Activated CD4-positive, alpha-beta T cell treated with anti-CD3 and anti-CD28 coated beads, Interleukin-2, amount 50 U/mL, for 24 hours (primary cell): ENCODE results near the gene GBP1.
"Not testable (repeated sequence)": the region's sequence is repeated elsewhere in the genome, so short reads cannot be mapped to it uniquely, and the experiment has no call there.

Experiments used
- DNase-seq, 2 donors: peaks; one replicate each; pipeline ENCODE4 v3.0.0-alpha.2; 2020; ENCODE audit warnings: low read depth in 1 of 2, low spot score in 1 of 2

The GBP1 gene

DNA sequence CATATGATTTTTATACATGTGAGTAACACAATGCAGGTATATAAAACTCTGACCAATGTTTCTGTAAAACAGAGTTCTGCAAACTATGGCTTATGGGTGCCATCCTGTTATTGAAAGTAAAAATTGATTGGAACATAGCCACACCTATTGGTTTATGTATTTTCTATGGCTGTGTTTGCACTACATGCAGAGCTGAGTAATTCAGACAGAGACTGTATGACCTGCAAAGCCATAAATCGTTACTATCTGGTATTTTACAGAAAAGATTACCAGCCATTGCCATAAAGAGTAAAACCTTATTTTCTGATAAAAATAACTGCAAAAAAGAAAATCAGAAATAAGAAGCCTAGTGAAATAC lies 13.1 kb downstream of the GBP1 start:
- no peak for DNase-seq

DNA sequence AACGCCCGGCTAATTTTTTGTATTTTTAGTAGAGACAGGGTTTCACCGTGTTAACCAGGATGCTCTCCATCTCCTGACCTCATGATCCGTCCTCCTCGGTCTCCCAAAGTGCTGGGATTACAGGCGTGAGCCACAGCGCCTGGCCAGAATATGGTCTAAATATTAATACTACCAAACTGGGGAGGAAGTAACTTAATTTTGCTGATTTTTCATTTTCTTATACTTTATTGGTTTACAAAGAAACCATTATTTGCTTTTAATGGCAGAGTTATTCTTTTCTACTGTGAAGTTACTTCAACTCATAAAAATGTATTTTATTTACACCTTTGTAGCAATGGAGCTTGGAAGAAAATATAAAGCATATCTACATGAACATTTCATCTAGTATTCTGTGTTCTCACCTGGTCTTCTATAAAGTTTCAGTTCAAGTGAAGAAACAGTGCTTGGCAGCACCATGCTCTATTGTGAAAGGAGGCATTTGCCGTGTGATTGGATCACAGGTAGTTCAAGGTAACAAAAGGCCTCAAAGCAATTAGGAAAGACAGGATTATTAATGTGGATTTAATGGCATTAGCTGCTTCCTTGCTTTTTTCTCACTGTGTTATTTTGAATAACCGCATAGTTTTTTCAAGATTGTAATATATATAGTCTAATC lies 13.6 kb downstream of the GBP1 start:
- DNase-seq, result no peak

DNA sequence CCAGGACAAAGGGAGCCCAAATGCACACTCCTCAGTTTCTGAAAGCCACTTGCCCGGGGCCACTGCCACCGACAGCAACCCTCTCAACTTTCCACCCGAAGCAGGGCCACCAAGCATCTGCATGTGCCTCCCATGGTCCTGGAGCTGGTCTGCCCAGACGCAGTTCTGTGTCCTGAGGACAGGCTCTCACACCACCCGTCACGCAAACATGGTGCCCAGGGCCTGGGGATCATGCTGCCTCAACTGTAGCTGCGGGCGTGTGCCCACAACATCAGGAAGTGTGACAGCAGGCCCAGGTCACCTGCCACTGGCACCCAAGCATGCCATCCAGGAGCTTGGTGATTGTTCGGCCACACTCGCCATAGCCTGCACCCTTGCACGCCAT lies 14.4 kb downstream of the GBP1 start:
- DNase-seq, result no peak

DNA sequence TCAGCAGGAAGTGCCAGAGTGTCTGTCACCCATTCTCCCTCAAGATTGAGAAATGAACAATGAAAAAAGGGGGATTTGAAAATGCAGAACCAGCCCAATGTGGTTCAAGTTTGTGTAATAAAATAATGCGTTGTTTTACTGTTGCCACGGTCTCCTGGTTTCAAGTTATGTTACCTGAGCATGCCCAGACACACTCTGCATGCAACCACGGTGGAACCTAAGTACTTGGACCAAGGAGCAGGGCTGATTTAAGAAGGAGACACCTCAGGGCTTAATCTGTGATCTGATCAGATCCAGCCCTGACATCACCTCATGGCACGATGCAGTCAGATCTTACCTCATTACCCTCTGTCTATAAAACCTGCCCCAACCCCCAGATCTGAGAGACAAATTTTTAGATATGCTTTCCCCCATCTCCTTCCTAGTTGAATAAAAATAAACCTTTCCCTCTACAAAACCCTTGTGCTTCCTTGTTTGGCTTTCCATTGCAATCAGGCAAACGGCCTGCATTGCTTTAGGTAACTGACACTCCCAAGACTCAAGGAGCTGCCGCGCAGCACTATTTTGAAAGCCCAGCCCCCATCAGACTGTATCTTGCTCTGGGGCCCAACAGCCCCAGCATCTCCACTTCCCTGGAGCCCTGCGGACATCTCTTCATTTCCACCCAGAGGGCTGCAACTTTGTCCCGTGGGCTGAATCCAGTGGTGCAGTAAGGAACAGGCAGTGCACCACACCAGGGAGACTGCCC lies 14.9 kb downstream of the GBP1 start:
- DNase-seq, result not testable (repeated sequence)

DNA sequence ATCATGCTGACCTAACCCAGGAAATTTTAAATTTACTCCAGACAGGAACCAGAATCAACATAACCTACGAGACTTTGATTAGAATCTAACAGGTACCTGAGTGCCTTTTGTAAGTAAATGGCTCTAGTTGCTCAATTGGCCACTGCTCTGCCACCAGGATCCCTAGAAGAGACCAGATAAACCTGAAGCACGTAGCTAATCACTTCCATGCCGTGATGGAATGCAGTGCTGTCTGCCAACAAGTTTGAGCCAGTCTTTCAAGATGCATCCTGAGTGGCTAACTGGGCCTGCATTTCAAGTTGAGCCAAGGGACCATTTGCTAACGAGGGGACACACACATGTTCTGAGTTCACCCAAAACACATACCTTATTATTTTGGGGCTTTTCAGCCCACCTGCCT lies 15.8 kb downstream of the GBP1 start:
- DNase-seq, result not testable (repeated sequence)

DNA sequence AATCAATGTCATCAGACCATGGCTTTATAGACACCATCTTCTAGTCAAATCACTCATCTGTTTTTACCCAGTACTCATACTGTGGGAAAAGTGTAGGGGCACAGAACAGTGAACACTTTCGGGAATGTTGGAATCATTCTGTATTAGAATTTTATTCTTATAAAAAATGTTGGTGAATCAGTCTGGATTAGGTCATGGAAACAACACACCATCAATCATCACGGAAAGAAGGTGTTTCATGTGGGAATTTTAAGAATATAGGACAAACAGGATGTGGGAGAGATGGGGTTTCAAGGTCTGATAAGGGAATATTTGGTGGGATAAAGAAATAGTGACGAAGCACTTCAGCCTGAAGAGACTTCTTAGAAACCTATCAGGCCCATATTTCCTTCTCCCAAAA lies 17.3 kb downstream of the GBP1 start:
- no peak for DNase-seq

DNA sequence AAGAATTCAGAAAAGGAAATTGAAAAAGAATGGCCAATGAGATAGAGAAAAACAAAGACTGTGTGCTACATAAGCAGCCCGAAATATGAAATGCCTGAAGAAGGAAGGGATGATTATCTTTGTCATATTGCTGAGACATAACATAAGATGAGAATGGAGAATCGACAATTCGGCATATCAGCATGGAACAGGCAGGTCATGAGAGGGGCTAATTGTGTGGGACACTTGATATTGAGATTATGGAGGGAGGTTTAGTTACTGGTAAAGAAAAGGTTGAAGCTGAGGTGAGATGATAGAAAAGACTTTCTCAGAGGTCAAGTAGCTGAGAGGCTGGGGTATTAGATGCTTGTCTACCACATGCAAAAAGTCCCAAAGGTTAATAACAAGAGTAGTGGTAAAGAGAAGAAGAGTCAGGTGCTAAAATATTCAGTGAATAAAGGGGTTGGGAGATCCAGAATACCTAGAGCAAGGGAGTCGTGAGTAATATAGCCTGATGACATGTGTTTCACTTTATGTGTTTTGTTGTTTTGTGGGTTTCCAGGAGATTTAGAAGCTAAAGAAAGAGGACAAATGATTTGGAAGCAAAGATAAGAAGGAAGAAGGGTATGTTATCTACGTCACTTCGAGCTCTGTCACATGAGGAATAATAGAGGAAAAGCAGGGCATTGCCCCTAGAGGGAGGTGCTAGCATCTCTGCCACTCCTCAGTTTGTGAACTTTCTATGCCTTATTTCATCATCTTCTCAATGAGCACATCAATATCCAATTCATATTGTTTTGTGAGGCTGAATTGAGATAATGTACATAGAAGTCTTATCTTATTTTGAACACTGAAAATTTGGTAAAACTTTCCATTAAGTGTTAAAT lies 18.5 kb downstream of the GBP1 start:
- not testable (repeated sequence) for DNase-seq

DNA sequence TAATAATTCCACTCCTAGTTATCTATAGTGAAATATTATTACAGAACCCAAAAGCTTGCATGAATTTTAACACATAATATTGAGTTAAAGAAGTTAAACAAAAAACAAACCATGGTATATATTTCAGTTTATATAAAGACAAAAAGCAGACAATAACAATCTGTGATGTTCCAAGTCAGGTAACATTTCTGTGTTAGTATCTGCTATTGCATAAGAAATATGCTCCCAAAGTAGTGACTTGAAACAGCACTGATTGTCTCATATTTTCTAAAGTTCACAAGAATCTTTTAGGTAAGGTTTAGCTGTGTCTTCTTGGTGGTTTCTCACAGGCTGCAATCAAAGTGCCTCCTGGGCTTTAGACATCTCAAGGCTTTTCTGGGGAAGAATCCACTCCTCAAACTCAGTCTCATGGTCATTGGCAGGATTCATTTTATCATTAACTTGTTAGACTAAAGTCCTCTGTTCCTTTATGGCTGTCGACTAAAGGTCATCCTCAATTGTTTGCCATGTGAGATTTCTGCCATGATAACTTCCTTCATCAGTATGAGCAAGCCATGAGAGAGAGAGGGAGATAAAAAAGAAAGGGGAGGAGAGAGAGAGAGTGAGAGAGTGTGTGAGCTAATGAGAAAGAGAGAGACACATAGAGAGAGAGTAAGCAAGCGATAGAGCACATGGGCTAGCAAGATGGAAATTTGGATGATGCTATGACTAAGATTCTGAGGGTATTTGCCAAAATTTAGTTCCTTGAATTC lies 19.9 kb downstream of the GBP1 start:
- no peak for DNase-seq

DNA sequence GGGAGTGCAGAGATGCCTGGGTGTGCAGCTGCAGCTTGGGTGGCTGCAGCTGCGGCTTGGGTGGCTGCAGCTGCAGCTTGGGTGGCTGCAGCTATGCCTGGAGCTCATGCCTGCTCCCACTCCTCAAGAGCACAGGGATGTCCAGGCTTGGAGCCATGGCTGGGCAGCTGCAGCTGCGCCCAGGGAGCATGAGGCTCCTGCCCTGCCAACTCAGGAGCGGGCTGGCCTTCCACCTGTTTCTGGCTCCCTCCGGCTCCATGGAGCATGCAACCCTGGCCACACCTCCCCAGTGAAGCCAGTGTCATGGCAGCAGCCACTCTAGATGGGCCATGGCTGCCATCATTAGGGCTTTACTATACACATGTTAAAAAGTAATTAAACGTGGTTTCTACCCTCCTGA lies 21.1 kb downstream of the GBP1 start:
- no peak for DNase-seq

DNA sequence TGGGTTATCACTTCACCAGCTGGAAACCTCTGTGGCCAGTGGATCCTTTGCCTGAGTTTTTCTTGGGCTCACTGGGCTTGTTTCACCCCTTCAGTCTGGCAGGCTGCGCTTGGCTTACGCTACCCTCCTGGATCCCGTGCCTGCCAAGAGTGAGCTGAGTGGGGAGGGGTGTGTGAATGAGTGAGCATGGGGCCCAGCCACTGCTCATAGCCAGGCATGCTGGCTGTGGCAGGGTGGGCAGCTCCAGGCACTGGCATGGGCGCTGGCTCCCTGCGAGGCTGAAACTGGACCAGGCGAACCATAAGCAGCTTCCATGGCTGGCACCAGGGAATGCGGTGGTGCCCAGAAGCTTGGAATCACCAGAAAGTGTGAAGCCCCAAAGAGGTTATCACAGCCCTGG lies 22.5 kb downstream of the GBP1 start:
- DNase-seq, result no peak

DNA sequence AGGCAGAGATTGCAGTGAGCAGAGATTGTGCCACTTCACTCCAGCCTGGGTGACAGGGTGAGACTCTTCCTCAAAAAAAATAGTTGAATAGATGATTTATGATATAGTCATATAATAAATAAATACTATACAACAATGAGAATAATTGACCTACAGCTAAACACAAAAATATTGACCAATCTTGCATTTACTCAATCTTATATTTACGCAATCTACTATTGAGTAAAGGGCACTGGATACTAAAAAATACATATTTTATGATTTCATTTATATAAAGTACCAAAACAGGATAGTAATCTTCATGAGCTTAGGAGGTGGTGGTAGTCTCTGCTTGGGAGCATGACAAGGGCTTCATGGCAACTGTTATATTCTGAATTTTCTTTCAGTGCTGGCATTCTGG lies 23.3 kb downstream of the GBP1 start:
- no peak for DNase-seq

DNA sequence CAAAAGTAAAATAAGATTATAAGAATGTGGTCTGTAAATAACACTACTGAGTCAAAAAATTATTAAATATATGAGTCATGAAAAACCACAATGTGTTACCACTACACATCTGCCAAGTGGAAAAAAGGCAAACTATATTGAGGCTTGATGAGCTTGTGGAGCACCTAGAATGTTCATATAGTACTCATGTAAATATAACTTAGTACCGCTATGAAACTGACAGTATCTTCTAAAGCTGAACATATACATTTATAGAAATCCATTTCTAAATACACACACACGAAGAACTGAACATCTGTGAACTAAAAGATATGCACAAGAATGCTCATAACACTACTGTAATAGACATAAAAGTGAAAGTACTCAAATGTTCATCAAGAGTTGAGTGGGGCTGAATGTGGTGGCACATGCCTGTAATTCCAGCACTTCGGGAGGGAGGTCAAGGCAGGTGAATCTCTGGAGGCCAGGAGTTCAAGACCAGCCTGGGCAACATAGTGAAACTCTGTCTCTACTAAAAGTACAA lies 23.8 kb downstream of the GBP1 start:
- no peak for DNase-seq

DNA sequence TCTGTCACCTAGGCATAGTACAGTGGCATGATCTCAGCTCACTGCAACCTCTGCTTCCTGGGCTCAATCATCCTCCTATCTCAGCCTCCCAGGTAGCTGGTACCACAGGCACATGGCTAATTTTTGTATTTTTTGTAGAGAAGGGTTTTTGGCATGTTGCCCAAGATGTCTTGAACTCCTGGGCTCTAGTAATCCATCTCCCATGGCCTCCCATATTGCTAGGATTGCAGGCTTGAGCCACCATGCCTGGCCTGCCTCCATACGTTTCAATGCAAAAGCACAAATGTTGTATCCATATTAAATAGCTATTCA lies 24.7 kb downstream of the GBP1 start:
- DNase-seq, result no peak

DNA sequence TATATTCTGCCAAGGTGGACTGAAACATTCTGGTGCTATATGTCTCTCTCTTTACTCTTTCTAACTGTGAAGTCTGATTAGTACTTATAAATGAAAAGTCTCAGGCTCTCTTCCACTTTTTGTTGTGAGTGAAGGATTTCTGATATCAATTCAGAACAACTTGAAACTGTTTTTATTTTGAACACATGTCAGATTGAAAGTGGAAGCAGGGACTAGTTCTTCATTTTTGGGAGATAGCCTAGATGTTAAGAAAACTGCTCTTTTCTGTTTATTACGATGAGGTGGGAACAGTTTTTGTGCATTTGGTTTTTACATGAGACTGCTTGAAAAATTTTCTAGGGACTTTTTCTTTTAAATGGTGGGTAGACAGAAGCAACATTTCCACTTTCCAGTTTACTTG lies 27.8 kb downstream of the GBP1 start:
- no peak for DNase-seq

DNA sequence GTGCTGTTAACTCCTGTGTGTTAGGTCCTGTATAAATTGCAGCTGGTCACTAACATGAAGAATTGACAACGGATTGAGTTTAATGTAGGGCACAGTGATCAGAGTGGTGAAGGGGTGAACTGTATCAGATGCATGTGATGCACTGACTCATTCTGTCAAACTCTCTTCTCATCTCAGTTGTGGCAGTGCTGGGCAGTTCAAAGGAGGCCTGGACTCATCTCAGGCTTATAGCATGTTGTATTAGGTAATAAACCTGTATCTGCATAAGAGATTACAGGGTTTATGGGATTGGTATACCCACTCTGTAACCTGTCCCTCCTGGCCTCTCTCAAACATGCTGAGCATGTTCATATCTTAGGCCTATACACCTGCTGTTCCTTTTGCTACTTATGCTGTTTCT lies 29.9 kb downstream of the GBP1 start:
- DNase-seq, result no peak

DNA sequence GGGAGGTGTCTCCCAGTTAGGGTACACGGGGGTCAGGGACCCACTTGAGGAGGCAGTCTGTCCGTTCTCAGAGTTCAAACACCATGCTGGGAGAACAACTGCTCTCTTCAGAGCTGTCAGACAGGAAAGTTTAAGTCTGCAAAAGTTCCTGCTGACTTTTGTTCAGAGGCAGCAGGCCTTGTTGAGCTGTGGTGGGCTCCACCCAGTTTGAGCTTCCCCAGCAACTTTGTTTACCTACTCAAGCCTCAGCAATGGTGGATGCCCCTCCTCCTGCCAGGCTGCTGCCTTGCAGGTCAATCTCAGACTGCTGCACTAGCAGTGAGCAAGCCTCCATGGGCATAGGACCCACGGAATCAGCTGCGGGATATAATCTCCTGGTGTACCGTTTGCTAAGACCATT lies 31.0 kb downstream of the GBP1 start:
- DNase-seq, result not testable (repeated sequence)

DNA sequence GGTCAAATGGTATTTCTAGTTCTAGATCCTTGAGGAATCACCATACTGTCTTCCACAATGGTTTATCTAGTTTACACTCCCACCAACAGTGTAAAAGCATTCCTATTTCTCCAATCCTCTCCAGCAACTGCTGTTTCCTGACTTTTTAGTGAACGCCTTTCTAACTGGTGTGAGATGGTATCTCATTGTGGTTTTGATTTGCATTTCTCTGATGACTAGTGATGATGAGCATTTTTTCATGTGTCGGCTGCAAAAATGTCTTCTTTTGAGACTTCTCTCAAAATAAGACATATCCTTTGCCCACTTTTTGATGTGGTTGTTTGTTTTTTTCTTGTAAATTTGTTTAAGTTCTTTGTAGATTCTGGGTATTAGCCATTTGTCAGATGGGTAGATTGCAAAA lies 36.0 kb downstream of the GBP1 start:
- DNase-seq, result not testable (repeated sequence)

DNA sequence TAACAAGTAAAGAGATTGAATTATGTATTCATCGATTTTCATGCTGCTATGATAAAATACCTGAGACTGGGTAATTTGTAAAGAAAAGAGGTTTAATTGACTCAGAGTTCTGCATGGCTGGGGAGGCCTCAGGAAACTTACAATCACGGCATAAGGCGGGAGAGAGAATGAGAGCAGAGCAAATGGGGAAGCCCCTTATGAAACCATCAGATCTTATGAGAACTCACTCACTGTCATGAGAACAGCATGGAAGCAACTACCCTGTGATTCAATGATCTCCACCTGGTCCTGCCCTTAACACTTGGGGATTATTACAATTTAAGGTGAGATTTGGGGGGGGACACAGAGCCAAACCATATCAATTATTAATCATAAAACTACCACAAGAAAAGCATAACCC lies 39.1 kb downstream of the GBP1 start:
- DNase-seq, result no peak

DNA sequence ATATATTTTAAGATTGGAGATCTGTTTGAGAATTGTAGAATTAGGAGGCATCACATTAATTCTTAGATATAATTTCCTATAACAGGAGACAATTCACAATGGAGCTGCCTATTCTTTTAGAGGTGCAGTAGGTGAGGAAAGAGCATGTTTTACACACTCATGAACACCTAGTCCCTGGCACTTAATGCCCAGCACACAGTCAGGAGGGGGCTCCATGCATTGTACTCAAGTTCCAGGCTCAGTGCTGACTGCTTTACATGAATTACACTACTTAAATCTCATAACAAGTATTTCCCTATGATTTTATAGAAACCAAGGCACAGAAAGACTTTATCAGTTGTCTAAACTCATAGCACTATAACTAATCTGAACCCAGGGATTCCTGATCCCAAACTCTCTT lies 42.0 kb downstream of the GBP1 start:
- no peak for DNase-seq

DNA sequence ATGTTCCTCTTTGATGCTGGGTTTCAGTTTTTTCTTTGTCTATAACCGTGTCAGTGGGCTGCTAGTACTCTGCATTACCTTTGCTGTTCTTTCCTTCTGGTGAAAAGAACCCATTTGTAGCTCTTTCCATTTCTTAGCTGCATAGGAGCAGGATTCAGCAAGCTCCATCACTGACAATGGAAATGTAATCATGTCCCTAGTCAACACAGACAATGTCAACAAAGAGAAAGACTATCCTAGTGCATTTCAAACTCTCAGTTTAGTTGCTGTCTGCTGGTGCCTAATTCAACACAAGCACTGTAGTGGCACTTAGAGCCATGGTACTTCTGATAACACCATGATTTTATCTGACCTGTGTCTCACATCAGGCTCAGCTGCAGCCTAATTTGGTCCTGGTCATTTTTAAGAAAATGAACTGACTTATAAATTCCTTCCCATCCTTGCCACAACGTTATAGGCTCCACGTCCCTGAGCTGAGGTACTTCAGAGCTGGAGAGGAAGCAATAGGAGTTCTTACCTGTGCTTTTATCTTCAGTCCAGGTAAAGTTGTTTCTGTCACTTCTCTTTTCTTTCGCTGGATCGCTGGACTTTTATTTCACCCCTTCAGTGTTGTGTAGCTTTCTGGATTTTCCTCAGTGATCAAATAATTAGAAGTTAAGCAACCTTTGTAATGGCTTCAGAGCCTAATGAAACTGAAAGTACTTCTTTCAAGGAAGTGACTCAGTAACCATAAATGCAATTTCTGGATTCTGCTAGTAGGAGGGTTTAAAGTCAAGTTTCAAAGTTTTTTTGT lies 42.6 kb downstream of the GBP1 start, which contains the start of gene GBP3:
TSS of gene GBP3 (minus strand) at position 700 of the 793 bp plus-strand sequence. CDS start 2,145 bp downstream, outside the sequence.
- DNase-seq, result no peak
